Measurements from ENCODE around the gene SCG2. TPM values are rescaled to one million over a fixed set of nuclear protein-coding genes. Genes with fewer than 3 reads are reported as not detected.

Gene SCG2
- polyA plus RNA-seq (ENCODE audit: insufficient read length), result not detected

- peak; percentile 87 for DNase-seq
These were observed at the start of gene SCG2 for GRCh38 chr2:223601932-223602666. TSS of gene SCG2 (minus strand) at chr2:223602361. CDS start at chr2:223599282, 3,079 bp downstream.

GRCh38 chr2:223649554-223650533, 47.7 kb upstream of the SCG2 start:
- DNase-seq, result no peak

- no peak for DNase-seq
These were observed 46.6 kb upstream of the SCG2 start for GRCh38 chr2:223648755-223649154.

GRCh38 chr2:223647258-223647952, 45.2 kb upstream of the SCG2 start:
- DNase-seq, result no peak

- DNase-seq, result no peak
These were observed 42.0 kb upstream of the SCG2 start for GRCh38 chr2:223644136-223644535.

- no peak for DNase-seq
These were observed 41.1 kb upstream of the SCG2 start for GRCh38 chr2:223643309-223643708.

- no peak for DNase-seq
These were observed 40.3 kb upstream of the SCG2 start for GRCh38 chr2:223642506-223642905.

- DNase-seq, result no peak
These were observed 38.9 kb upstream of the SCG2 start for GRCh38 chr2:223641082-223641481.

GRCh38 chr2:223635080-223635479, 32.9 kb upstream of the SCG2 start:
- no peak for DNase-seq

GRCh38 chr2:223634238-223634637, 32.1 kb upstream of the SCG2 start:
- no peak for DNase-seq

- no peak for DNase-seq
These were observed 31.5 kb upstream of the SCG2 start for GRCh38 chr2:223633656-223634055.

- DNase-seq, result no peak
These were observed 30.7 kb upstream of the SCG2 start for GRCh38 chr2:223632826-223633225.

GRCh38 chr2:223626716-223627115, 24.6 kb upstream of the SCG2 start:
- no peak for DNase-seq

- no peak for DNase-seq
These were observed 23.5 kb upstream of the SCG2 start for GRCh38 chr2:223625652-223626051.

- DNase-seq, result no peak
These were observed 19.7 kb upstream of the SCG2 start for GRCh38 chr2:223621901-223622300.

GRCh38 chr2:223619486-223620129, 17.4 kb upstream of the SCG2 start:
- DNase-seq, result no peak

- DNase-seq, result no peak
These were observed 16.2 kb upstream of the SCG2 start for GRCh38 chr2:223618172-223619035.

- no peak for DNase-seq
These were observed 12.4 kb upstream of the SCG2 start for GRCh38 chr2:223614534-223614933.

GRCh38 chr2:223613017-223613950, 11.1 kb upstream of the SCG2 start:
- peak; percentile 72 for DNase-seq

GRCh38 chr2:223612501-223612900, 10.3 kb upstream of the SCG2 start:
- no peak for DNase-seq

Data from hindlimb muscle (tissue), 1 donor.